HepG2 (cell line): ENCODE results near the gene FAM118A. TPM values are rescaled to one million over a fixed set of nuclear protein-coding genes. Genes with fewer than 3 reads are reported as not detected.

ENCODE experiments used
- AHR ChIP-seq: IDR thresholded peaks from 2 replicates; pipeline ENCODE4 v1.6.1; 2018; ENCODE audit warnings: missing genetic modification reagents, missing compliant biosample characterization
- ARNTL ChIP-seq: sonication (generic); formaldehyde crosslinking; IDR thresholded peaks from 2 replicates; pipeline ENCODE4 v1.4.0; 2020; ENCODE audit warnings: mild to moderate bottlenecking, missing genetic modification reagents
- ATM ChIP-seq: fragments of 450-650 bp; IDR thresholded peaks from 2 replicates; pipeline ENCODE4 v1.7.1; 2017; ENCODE audit warnings: mild to moderate bottlenecking, borderline replicate concordance
- BCL3 ChIP-seq: sonication (generic); formaldehyde crosslinking; IDR thresholded peaks from 2 replicates; pipeline ENCODE4 v1.5.1; 2020; ENCODE audit warnings: mild to moderate bottlenecking, missing genetic modification reagents, moderate library complexity
- CENPX ChIP-seq: sonication (generic); formaldehyde crosslinking; IDR thresholded peaks from 2 replicates; pipeline ENCODE4 v1.9.0; 2021; ENCODE audit warnings: mild to moderate bottlenecking, missing genetic modification reagents, moderate library complexity
- GABPB1 ChIP-seq: IDR thresholded peaks from 2 replicates; pipeline ENCODE4 v1.6.1; 2016; ENCODE audit warnings: mild to moderate bottlenecking, missing genetic modification reagents, moderate library complexity, missing compliant biosample characterization
- LRRFIP1 ChIP-seq: sonication (generic); formaldehyde crosslinking; conservative IDR thresholded peaks from 2 replicates; pipeline ENCODE4 v1.4.0; 2020; ENCODE audit warnings: missing genetic modification reagents
- NFE2L1 ChIP-seq: sonication (generic); formaldehyde crosslinking; IDR thresholded peaks from 2 replicates; pipeline ENCODE4 v1.4.0; 2020; ENCODE audit warnings: missing genetic modification reagents, mild to moderate bottlenecking, borderline replicate concordance
- PATZ1 ChIP-seq: sonication (generic); formaldehyde crosslinking; IDR thresholded peaks from 2 replicates; pipeline ENCODE4 v1.4.0; 2020; ENCODE audit warnings: missing genetic modification reagents
- RBFOX2 ChIP-seq: fragments of 200-400 bp; formaldehyde crosslinking; IDR thresholded peaks from 2 replicates; pipeline ENCODE4 v1.6.1; 2017; ENCODE audit warnings: low read depth, mild to moderate bottlenecking, low read length
- SIX4 ChIP-seq: sonication (generic); formaldehyde crosslinking; IDR thresholded peaks from 2 replicates; pipeline ENCODE4 v1.4.0; 2020; ENCODE audit warnings: missing genetic modification reagents
- TBX3 ChIP-seq: fragments of 450-650 bp; IDR thresholded peaks from 2 replicates; pipeline ENCODE4 v1.6.1; 2017; ENCODE audit warnings: antibody characterized with exemption, mild to moderate bottlenecking, inconsistent platforms, borderline replicate concordance
- THAP7 ChIP-seq: sonication (generic); formaldehyde crosslinking; IDR thresholded peaks from 2 replicates; pipeline ENCODE4 v1.8.1; 2023; ENCODE audit warnings: mild to moderate bottlenecking, missing genetic modification reagents
- ZBTB10 ChIP-seq: sonication (generic); formaldehyde crosslinking; IDR thresholded peaks from 2 replicates; pipeline ENCODE4 v1.4.0; 2020; ENCODE audit warnings: missing genetic modification reagents, borderline replicate concordance
- ZFP90 ChIP-seq: sonication (generic); formaldehyde crosslinking; IDR thresholded peaks from 2 replicates; pipeline ENCODE4 v1.8.0; 2022; ENCODE audit warnings: missing genetic modification reagents, mild to moderate bottlenecking, inconsistent platforms, borderline replicate concordance
- ZNF317 ChIP-seq: sonication (generic); formaldehyde crosslinking; IDR thresholded peaks from 2 replicates; pipeline ENCODE4 v1.5.0; 2020; ENCODE audit warnings: mild to moderate bottlenecking, missing genetic modification reagents
- ZNF605 ChIP-seq: sonication (generic); formaldehyde crosslinking; IDR thresholded peaks from 2 replicates; pipeline ENCODE4 v1.8.0; 2022; ENCODE audit warnings: mild to moderate bottlenecking, missing genetic modification reagents
- ZNF841 ChIP-seq: sonication (generic); formaldehyde crosslinking; IDR thresholded peaks from 2 replicates; pipeline ENCODE4 v1.8.1; 2023; ENCODE audit warnings: missing genetic modification reagents, borderline replicate concordance
- ZNF891 ChIP-seq: sonication (generic); formaldehyde crosslinking; IDR thresholded peaks from 2 replicates; pipeline ENCODE4 v1.5.0; 2020; ENCODE audit warnings: mild to moderate bottlenecking, missing genetic modification reagents
- polyA plus RNA-seq, 8 experiments: library from polyadenylated mRNA; depleted of rRNA in 3 of 8; stranded (reverse) in 7 of 8; unstranded in 1 of 8; fragments of >200 nt; fragmentation: Illumina TruSeq in 4 of 8; extraction: Trizol in 4 of 8; gene quantifications; 2 replicates each; pipeline versions ENCODE4 v1.2.1 to v1.2.3, GENCODE V29; 2011 to 2016; ENCODE audit warnings: low read depth in 4 of 8, missing spikeins in 1 of 8, mixed read lengths in 1 of 8; ENCODE audit not compliant: insufficient read depth in 1 of 8
- total RNA-seq, 5 experiments: library from RNA; depleted of rRNA; stranded (reverse); fragments of >200 nt; fragmentation: Illumina TruSeq; extraction: Trizol; gene quantifications; 2 replicates each; pipeline ENCODE4 v1.2.3, GENCODE V29; 2016; ENCODE audit warnings: low read depth in 1 of 5

Gene FAM118A
- total and polyA plus RNA-seq, 2 of the 13 experiments (the other 11 are each of a cell fraction or from before 2014, with no cell fraction given) = 36.7 to 48.2 TPM

DNA sequence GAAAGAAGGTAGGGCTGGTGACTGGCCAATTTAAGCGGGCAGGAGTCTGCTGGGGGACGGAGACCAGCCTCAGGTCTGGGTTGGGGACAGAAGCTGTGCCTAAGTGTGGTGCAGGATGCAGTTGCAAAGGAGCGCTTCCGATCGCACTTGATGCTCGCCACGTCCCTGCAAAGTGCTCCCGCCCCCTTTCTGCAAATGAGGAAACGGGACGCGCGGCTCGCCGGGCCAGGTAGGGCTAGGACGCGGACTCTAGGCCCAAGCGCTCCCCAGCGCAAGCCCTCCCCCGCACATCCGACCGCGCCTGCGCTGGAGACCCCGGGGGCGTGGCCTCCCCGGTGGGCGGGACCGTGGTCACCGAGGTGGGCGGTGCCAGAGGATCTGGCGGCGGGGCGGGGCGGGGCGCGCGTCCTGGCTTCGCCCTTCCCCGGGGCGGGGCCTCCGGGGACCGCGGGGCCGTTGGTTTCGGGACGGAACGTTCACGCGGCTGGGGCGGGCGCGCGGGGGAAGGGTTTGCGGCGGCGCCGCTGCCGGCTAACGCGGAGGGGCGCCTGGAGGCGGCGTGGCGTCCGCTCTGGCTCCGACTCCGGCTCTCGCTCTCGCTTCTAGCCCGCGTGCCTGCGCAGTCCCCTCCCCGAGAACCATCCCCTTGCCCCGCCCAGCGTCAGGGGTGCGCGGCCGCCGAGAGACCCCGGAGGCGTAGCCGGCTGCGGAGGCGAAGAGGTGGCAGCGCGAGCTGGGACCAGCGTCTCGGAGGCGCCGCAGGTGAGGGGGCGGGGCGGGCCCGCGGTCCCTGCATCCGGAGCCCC, at the start of gene FAM118A (continued):
- TF ChIP-seq PATZ1 (CRISPR knock-in tag) = peak; percentile 57; the same call in 1 of the 2 replicates
- no peak for TF ChIP-seq ATM
- TF ChIP-seq TBX3 = no peak
- TF ChIP-seq ZBTB10 (CRISPR knock-in tag) = 0 out of 2 replicates have a peak, but pooled peaks have one; percentile 27
- TF ChIP-seq ZNF317 (CRISPR knock-in tag) = peak; percentile 37; the same call in 1 of the 2 replicates
- peak; percentile 92 for TF ChIP-seq GABPB1 (CRISPR knock-in tag)
- no peak for TF ChIP-seq NFE2L1 (CRISPR knock-in tag)
- no peak for TF ChIP-seq ZNF605 (CRISPR knock-in tag)
- TF ChIP-seq LRRFIP1 = no peak
- no peak for TF ChIP-seq CENPX (CRISPR knock-in tag)
- TF ChIP-seq ARNTL = no peak
- no peak for TF ChIP-seq ZNF891 (CRISPR knock-in tag)
- TF ChIP-seq BCL3 (CRISPR knock-in tag) = no peak
- no peak for TF ChIP-seq SIX4 (CRISPR knock-in tag)
- peak; percentile 81; the same call in 1 of the 2 replicates for TF ChIP-seq ZNF841 (CRISPR knock-in tag)
- TF ChIP-seq THAP7 (CRISPR knock-in tag) = 0 out of 2 replicates have a peak, but pooled peaks have one; percentile 43
- TF ChIP-seq AHR (CRISPR knock-in tag) = peak; percentile 76; the same call in 1 of the 2 replicates
- TF ChIP-seq ZFP90 (CRISPR knock-in tag) = peak; percentile 85; the same call in 1 of the 2 replicates
- peak; percentile 87 for TF ChIP-seq RBFOX2
